Subcutaneous abdominal adipose tissue (tissue), 5 donors: ENCODE data around the gene MRPL3.

Source experiments
- H3K27ac ChIP-seq: one replicate; pipeline ENCODE4 v1.7.0; 2013; ENCODE audit warnings: low read depth, mild to moderate bottlenecking, inconsistent platforms, low read length, moderate library complexity
- H3K27me3 ChIP-seq, 5 donors: one replicate each; pipeline ENCODE4 v1.7.0; 2013; ENCODE audit warnings: low read length in 5 of 5, inconsistent platforms in 1 of 5; ENCODE audit not compliant: control insufficient read depth in 5 of 5, insufficient read depth in 4 of 5
- H3K36me3 ChIP-seq, 5 donors: one replicate each; pipeline ENCODE4 v1.7.0; 2013; ENCODE audit warnings: low read length in 5 of 5; ENCODE audit not compliant: control insufficient read depth in 5 of 5, insufficient read depth in 5 of 5
- H3K4me1 ChIP-seq, 5 donors: one replicate each; pipeline ENCODE4 v1.7.0; 2013; ENCODE audit warnings: low read length in 5 of 5, mild to moderate bottlenecking in 3 of 5, moderate library complexity in 1 of 5; ENCODE audit not compliant: control insufficient read depth in 5 of 5, insufficient read depth in 5 of 5
- H3K4me3 ChIP-seq, 5 donors: one replicate each; pipeline ENCODE4 v1.7.0; 2013; ENCODE audit warnings: low read length in 5 of 5, low read depth in 1 of 5
- H3K9ac ChIP-seq, 5 donors: one replicate each; pipeline ENCODE4 v1.7.0; 2013; ENCODE audit warnings: low read length in 5 of 5, mild to moderate bottlenecking in 4 of 5, moderate library complexity in 3 of 5
- H3K9me3 ChIP-seq, 5 donors: one replicate each; pipeline ENCODE4 v1.7.0; 2013; ENCODE audit warnings: low read length in 5 of 5; ENCODE audit not compliant: control insufficient read depth in 5 of 5
- donor health status: healthy.
- donor health status: healthy.
- donor health status: healthy.
- donor health status: healthy.
- donor health status: healthy.

The MRPL3 gene

GRCh38 chr3:131477813-131478212, 25.0 kb downstream of the MRPL3 start:
- Histone ChIP-seq H3K27me3 (no peaks in the 10 kb centered on the region), H3K36me3 (peaks cover 3 to 16% (median 11%) of the 10 kb centered on the region in 5 donors), H3K9ac (no peak overlapping the region), H3K27ac (no peak overlapping the region), H3K4me3 (no peak overlapping the region), H3K9me3 (no peaks in the 10 kb centered on the region), H3K4me1 (no peaks in the 10 kb centered on the region)

- no peak overlapping the region for H3K4me3 ChIP-seq
- H3K4me1 ChIP-seq = no peaks in the 10 kb centered on the region
- no peaks in the 10 kb centered on the region for H3K27me3 ChIP-seq
- peaks cover 14 to 24% (median 23%) of the 10 kb centered on the region in 5 donors for H3K36me3 ChIP-seq
- H3K9me3 ChIP-seq = no peaks in the 10 kb centered on the region
- H3K9ac ChIP-seq = no peak overlapping the region
- no peak overlapping the region for H3K27ac ChIP-seq
Observed at GRCh38 chr3:131474115-131474514, 28.7 kb downstream of the MRPL3 start.

GRCh38 chr3:131470377-131470776, 32.4 kb downstream of the MRPL3 start:
- no peak overlapping the region for H3K27ac ChIP-seq
- no peak overlapping the region for H3K4me3 ChIP-seq
- no peak overlapping the region for H3K9ac ChIP-seq
- peaks cover 33 to 43% (median 38%) of the 10 kb centered on the region in 5 donors for H3K36me3 ChIP-seq
- no peaks in the 10 kb centered on the region for H3K27me3 ChIP-seq
- no peaks in the 10 kb centered on the region for H3K9me3 ChIP-seq
- no peaks in the 10 kb centered on the region for H3K4me1 ChIP-seq

DNA sequence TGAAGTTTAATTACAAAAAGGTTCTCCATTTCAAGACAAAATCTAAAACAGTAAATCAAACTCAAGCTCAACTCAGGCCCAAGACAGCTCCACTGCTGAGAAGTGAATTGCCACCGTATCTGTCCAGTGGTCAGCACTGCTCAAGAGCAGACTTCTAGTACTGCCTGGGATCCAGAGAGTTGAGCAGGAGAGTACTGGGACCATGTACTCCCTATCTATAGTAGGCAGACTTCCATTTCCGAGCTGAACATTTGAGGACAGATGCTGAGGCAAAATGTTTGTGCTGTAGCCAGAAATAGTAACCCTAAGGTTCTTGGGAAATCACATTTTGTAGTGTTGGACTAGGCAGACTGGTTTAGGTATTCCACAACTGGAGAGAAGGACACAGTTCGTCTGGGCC, 44.1 kb downstream of the MRPL3 start:
- no peaks in the 10 kb centered on the region for H3K4me1 ChIP-seq
- H3K27ac ChIP-seq = no peak overlapping the region
- H3K27me3 ChIP-seq = no peaks in the 10 kb centered on the region
- H3K4me3 ChIP-seq = no peak overlapping the region
- H3K9me3 ChIP-seq = no peaks in the 10 kb centered on the region
- H3K9ac ChIP-seq = no peak overlapping the region
- peaks cover 10 to 31% (median 17%) of the 10 kb centered on the region in 5 donors for H3K36me3 ChIP-seq

GRCh38 chr3:131457220-131457619, 45.6 kb downstream of the MRPL3 start:
- no peaks in the 10 kb centered on the region for H3K4me1 ChIP-seq
- H3K27me3 ChIP-seq = no peaks in the 10 kb centered on the region
- no peak overlapping the region for H3K27ac ChIP-seq
- peaks cover 7 to 24% (median 14%) of the 10 kb centered on the region in 5 donors for H3K36me3 ChIP-seq
- no peak overlapping the region for H3K9ac ChIP-seq
- H3K9me3 ChIP-seq = no peaks in the 10 kb centered on the region
- H3K4me3 ChIP-seq = no peak overlapping the region

GRCh38 chr3:131454501-131454900, 48.3 kb downstream of the MRPL3 start:
- H3K36me3 ChIP-seq = peaks cover under 1 to 9% (median 4%) of the 10 kb centered on the region in 5 donors
- no peaks in the 10 kb centered on the region for H3K9me3 ChIP-seq
- no peaks in the 10 kb centered on the region for H3K27me3 ChIP-seq
- H3K27ac ChIP-seq = no peak overlapping the region
- H3K4me1 ChIP-seq = no peaks in the 10 kb centered on the region
- H3K9ac ChIP-seq = no peak overlapping the region
- no peak overlapping the region for H3K4me3 ChIP-seq

- H3K4me3 ChIP-seq = no peak overlapping the region
Observed at GRCh38 chr3:131453533-131453932, 49.2 kb downstream of the MRPL3 start.

GRCh38 chr3:131447349-131447748, 55.4 kb downstream of the MRPL3 start:
- no peak overlapping the region for H3K9ac ChIP-seq
- no peak overlapping the region for H3K4me3 ChIP-seq
- no peaks in the 10 kb centered on the region for H3K27me3 ChIP-seq
- H3K4me1 ChIP-seq = peaks cover 0 to 4% (median 0%) of the 10 kb centered on the region in 5 donors
- no peak overlapping the region for H3K27ac ChIP-seq
- H3K36me3 ChIP-seq = no peaks in the 10 kb centered on the region
- H3K9me3 ChIP-seq = peaks cover 0 to 4% (median 3%) of the 10 kb centered on the region in 5 donors

More at GRCh38 chr3:131453533-131453932, 49.2 kb downstream of the MRPL3 start:
- Histone ChIP-seq H3K4me1 (peaks cover 0 to 4% (median 0%) of the 10 kb centered on the region in 5 donors), H3K27ac (no peak overlapping the region), H3K36me3 (peaks cover 0 to 4% (median 0%) of the 10 kb centered on the region in 5 donors), H3K9ac (no peak overlapping the region), H3K27me3 (no peaks in the 10 kb centered on the region), H3K9me3 (no peaks in the 10 kb centered on the region)

- H3K9me3 ChIP-seq = peaks cover 0 to 4% (median 3%) of the 10 kb centered on the region in 5 donors
- no peaks in the 10 kb centered on the region for H3K36me3 ChIP-seq
- peaks cover 0 to 7% (median 0%) of the 10 kb centered on the region in 5 donors for H3K4me1 ChIP-seq
- H3K9ac ChIP-seq = no peak overlapping the region
- H3K27me3 ChIP-seq = no peaks in the 10 kb centered on the region
- no peak overlapping the region for H3K27ac ChIP-seq
- no peak overlapping the region for H3K4me3 ChIP-seq
Observed at GRCh38 chr3:131444180-131444579, 58.6 kb downstream of the MRPL3 start.

GRCh38 chr3:131439084-131439483, 63.7 kb downstream of the MRPL3 start:
- Histone ChIP-seq H3K27me3 (no peaks in the 10 kb centered on the region), H3K4me3 (no peak overlapping the region), H3K4me1 (peaks cover 0 to 6% (median 0%) of the 10 kb centered on the region in 5 donors), H3K36me3 (no peaks in the 10 kb centered on the region), H3K9ac (no peak overlapping the region), H3K9me3 (no peaks in the 10 kb centered on the region), H3K27ac (no peak overlapping the region)

DNA sequence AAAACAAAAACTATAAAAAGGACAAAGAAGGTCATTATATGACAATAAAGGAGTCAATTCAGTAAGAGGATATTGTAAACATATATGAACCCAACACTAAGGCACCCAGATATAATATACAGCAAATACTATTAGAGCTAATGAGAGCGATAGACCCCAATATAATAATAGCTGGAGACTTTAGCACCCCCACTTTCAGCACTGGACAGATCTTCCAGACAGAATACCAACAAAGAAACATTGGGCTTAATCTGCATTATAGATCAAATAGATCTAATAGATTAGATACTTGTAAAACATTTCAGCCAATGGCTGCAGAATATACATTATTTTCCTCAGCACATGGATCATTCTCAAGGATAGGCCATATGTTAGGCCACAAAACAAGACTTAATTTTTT, 67.8 kb downstream of the MRPL3 start:
- H3K36me3 ChIP-seq = no peaks in the 10 kb centered on the region
- no peaks in the 10 kb centered on the region for H3K27me3 ChIP-seq
- no peak overlapping the region for H3K27ac ChIP-seq
- H3K4me1 ChIP-seq = peaks cover 0 to 6% (median 0%) of the 10 kb centered on the region in 5 donors
- H3K9ac ChIP-seq = no peak overlapping the region
- H3K4me3 ChIP-seq = no peak overlapping the region
- no peaks in the 10 kb centered on the region for H3K9me3 ChIP-seq
